GM23248 (cell line): ENCODE measurements around the gene NAV2. TPM values are rescaled to one million over a fixed set of nuclear protein-coding genes. Genes with fewer than 3 reads are reported as not detected.

Experiments used
- DNase-seq: peaks from one replicate; pipeline ENCODE4 v3.0.0-alpha.2; 2015
- H2AFZ ChIP-seq: fragments of 200-600 bp; sonication (generic); 2 replicates; pipeline ENCODE4 v1.6.1; 2016; ENCODE audit warnings: antibody characterized with exemption
- H3F3A ChIP-seq: fragments of 200-600 bp; sonication (generic); 2 replicates; pipeline ENCODE4 v1.6.1; 2016; ENCODE audit warnings: mild to moderate bottlenecking, antibody characterized with exemption, mixed run types; ENCODE audit not compliant: insufficient read depth
- H3K27ac ChIP-seq: fragments of 200-600 bp; sonication (generic); 2 replicates; pipeline ENCODE4 v1.5.1; 2016; ENCODE audit warnings: mild to moderate bottlenecking
- H3K27me3 ChIP-seq: fragments of 200-600 bp; sonication (generic); replicated peaks from 2 replicates; pipeline ENCODE4 v1.6.1; 2016; ENCODE audit warnings: mild to moderate bottlenecking; ENCODE audit not compliant: insufficient read depth
- H3K36me3 ChIP-seq: fragments of 200-600 bp; sonication (generic); 2 replicates; pipeline ENCODE4 v1.6.1; 2016; ENCODE audit warnings: low read depth, mild to moderate bottlenecking
- H3K4me1 ChIP-seq: fragments of 200-600 bp; sonication (generic); 2 replicates; pipeline ENCODE4 v1.6.1; 2016; ENCODE audit warnings: mild to moderate bottlenecking; ENCODE audit not compliant: insufficient read depth
- H3K4me2 ChIP-seq: fragments of 200-600 bp; sonication (generic); one replicate; pipeline ENCODE4 v1.6.1; 2016; ENCODE audit warnings: mild to moderate bottlenecking; ENCODE audit not compliant: unreplicated experiment
- H3K4me3 ChIP-seq: fragments of 200-600 bp; sonication (generic); 2 replicates; pipeline ENCODE4 v1.5.1; 2016; ENCODE audit warnings: mild to moderate bottlenecking
- H3K79me2 ChIP-seq: fragments of 200-600 bp; sonication (generic); 2 replicates; pipeline ENCODE4 v1.6.1; 2016; ENCODE audit warnings: mild to moderate bottlenecking; ENCODE audit not compliant: insufficient read depth
- H3K9ac ChIP-seq: fragments of 200-600 bp; sonication (generic); 2 replicates; pipeline ENCODE4 v1.6.1; 2016; ENCODE audit warnings: mild to moderate bottlenecking
- H3K9me2 ChIP-seq: fragments of 200-600 bp; sonication (generic); 2 replicates; pipeline ENCODE4 v1.6.1; 2016; ENCODE audit warnings: mixed run types, mild to moderate bottlenecking, moderate library complexity; ENCODE audit not compliant: insufficient read depth
- H3K9me3 ChIP-seq: fragments of 200-600 bp; sonication (generic); one replicate; pipeline ENCODE4 v1.6.1; 2017; ENCODE audit warnings: low read depth
- H4K20me1 ChIP-seq: fragments of 200-600 bp; sonication (generic); 2 replicates; pipeline ENCODE4 v1.6.0; 2016; ENCODE audit not compliant: insufficient read depth
- EZH2 ChIP-seq: fragments of 200-600 bp; sonication (generic); IDR thresholded peaks from 2 replicates; pipeline ENCODE4 v1.6.1; 2018; ENCODE audit warnings: antibody characterized with exemption, mild to moderate bottlenecking; ENCODE audit not compliant: insufficient read depth, poor library complexity, severe bottlenecking
- EZH2phosphoT487 ChIP-seq: fragments of 200-600 bp; sonication (generic); IDR thresholded peaks from 2 replicates; pipeline ENCODE4 v1.6.1; 2018; ENCODE audit warnings: antibody characterized with exemption, moderate library complexity, mild to moderate bottlenecking, low read depth; ENCODE audit not compliant: insufficient read depth
- whole genome bisulfite sequencing, 2 experiments: methylation state at CpG; one replicate each; pipeline ENCODE4 v1.1.6; 2015 to 2017; ENCODE audit warnings: low lambda C conversion rate in 2 of 2, low coverage in 1 of 2; ENCODE audit errors: missing lambda C conversion rate in 2 of 2; 5-methylcytosine and 5-hydroxymethylcytosine counted together
- in situ Hi-C: fragments of 300-500 bp; cut with MboI; formaldehyde crosslinking; loops from 2 replicates; pipeline ENCODE4 v1.15.0; 2020
- polyA plus RNA-seq: library from polyadenylated mRNA; unstranded; fragments of >200 nt; fragmentation: Nextera tagmentation; extraction: Ambion mirVana; gene quantifications from 2 replicates; pipeline ENCODE4 v1.2.1, GENCODE V29; 2016
- total RNA-seq: library from RNA; depleted of rRNA; stranded (reverse); fragments of >200 nt; shearing (Covaris generic); gene quantifications from 2 replicates; pipeline ENCODE4 v1.2.3, GENCODE V29; 2014

The NAV2 gene
- total and polyA plus RNA-seq, 2 experiments from 2014 or later, result 5.7 to 11.9 TPM

DNA sequence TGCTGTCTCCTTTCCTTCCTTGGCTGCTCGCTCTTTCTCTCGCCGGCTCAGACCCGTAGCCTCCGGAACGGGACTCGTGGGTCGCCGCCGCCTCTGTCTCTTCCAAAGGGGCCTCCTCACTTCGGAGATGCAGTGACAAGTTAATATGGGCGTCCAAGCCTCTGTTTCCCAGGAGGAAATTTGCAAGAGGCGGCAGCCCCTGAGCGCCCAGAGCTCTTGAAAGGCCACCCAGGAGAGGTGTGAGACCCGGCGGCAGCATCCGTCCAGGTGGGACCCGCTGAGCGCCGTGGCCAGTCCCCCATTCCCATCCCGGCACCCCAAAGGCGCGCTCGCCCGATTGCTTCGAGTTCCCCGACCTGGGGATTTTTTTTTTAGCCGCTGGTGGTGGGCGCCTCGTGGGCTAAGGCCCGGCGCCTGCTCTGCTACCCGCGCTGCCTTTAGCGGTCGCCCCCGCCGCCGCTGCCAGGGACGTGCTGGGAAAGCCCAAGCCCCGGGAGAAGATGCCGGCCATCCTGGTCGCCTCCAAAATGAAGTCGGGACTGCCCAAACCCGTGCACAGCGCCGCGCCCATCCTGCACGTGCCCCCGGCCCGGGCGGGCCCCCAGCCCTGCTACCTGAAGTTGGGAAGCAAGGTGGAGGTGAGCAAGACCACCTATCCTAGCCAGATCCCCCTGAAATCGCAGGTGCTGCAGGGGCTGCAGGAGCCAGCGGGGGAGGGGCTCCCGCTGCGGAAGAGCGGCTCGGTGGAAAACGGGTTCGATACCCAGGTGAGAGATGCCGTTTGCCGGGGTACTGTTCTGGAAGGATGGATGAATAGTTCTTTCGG lies 772 bp downstream of the NAV2 start:
- Histone ChIP-seq H3K4me2 (peak overlapping the region; percentile 99), H4K20me1 (no peaks in the 10 kb centered on the region), H3F3A (peaks cover 30% of the 10 kb centered on the region), H3K9me3 (no peaks in the 10 kb centered on the region), H3K79me2 (peaks cover 48% of the 10 kb centered on the region), H3K36me3 (no peaks in the 10 kb centered on the region), H3K27me3 (no peaks in the 10 kb centered on the region), H3K9ac (peak overlapping the region; percentile 92), H3K4me3 (peak overlapping the region; percentile 96), H3K4me1 (peaks cover 29% of the 10 kb centered on the region), H3K27ac (peak overlapping the region; percentile 96), H3K9me2 (no peaks in the 10 kb centered on the region), H2AFZ (peak overlapping the region; percentile 75)
- 1% methylated on average over 63 of the region's 63 CpGs for WGBS, 2 experiments
- TF ChIP-seq EZH2phosphoT487 (no peak), EZH2 (no peak)
- in situ Hi-C loops, result no loop called here
- DNase-seq, result peak; percentile 50

DNA sequence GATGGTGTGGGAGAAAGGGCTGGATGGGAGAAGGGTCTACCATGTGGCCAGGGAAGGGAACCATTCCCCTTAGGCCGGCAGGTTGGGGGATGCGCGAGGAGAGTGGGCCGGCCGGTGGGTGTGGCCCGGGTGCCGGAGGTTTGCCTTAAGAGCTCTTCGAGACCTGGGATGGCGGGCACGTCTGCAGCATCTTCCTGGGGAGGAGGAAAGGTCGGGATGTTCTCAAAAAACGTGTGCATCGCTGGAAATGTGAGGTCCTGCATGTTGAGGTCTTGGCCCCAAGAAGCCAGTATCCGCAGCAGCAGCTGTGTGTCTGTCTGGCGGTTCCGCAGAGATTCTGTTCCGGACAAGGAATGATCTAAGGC lies 1.4 kb downstream of the NAV2 start:
- TF ChIP-seq EZH2, result no peak
- TF ChIP-seq EZH2phosphoT487, result no peak
- Histone ChIP-seq H3K4me2 (peak overlapping the region; percentile 99), H3K27me3 (no peaks in the 10 kb centered on the region), H3K27ac (peak overlapping the region; percentile 96), H3K79me2 (peaks cover 54% of the 10 kb centered on the region), H3K9me2 (no peaks in the 10 kb centered on the region), H3K36me3 (no peaks in the 10 kb centered on the region), H3K9ac (peak overlapping the region; percentile 92), H3K9me3 (no peaks in the 10 kb centered on the region), H2AFZ (peak overlapping the region; percentile 43), H3K4me3 (peak overlapping the region; percentile 96), H3F3A (peaks cover 30% of the 10 kb centered on the region), H3K4me1 (peaks cover 29% of the 10 kb centered on the region), H4K20me1 (no peaks in the 10 kb centered on the region)
- in situ Hi-C loops, result no loop called here
- peak; percentile 61 for DNase-seq
- 0 to 3% methylated on average over 14 to 17 of the region's 17 CpGs for WGBS, 2 experiments

DNA sequence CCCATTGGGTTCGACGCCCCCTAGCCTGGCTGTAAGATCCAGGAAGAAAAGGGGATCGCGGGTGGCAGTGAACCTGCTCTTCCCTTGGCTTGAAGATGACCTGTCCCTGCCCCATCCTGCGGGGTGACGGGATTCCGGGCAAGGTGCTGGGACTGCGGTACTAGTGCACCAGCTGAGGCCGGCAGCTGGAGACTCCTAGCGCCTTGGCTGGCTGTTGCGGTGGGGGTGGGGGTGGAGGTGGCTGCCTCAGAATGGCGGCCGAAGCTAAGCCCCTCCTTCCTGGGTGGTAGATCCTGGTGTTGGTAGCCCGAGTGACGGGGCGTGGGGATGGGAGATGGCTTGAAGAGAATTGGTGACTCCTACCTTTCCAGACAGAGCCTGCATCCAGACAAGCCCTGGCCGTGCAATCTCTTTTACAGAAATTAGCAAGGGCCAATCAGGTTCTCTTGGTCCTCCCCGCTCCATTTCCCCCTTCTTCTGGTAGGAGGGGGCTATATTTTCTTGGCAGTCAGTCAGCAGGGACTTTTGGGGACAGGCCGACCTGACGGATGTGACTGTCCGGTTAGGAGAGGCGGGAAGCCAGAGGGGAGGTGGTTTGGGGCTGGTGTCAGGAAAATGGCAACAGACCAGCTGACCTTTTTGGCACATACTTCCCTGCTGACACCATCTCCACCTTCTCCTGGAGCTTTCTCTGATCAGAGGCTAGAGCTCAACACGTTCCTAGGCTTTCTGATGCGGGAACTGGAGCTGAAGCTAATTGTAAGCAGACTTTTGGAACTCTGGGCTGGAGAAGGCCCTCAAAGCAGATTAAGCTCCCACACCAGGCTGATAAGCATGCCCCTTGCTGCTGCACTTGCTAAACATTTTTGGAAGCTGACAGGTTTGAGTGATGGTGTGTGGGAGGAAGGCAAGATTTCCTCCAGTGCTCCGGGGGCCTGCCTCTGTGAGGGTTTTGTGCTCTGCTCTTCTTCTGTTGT lies 2.0 kb downstream of the NAV2 start:
- H3F3A ChIP-seq, result peaks cover 30% of the 10 kb centered on the region
- no peaks in the 10 kb centered on the region for H3K27me3 ChIP-seq
- peak overlapping the region; percentile 99 for H3K4me2 ChIP-seq
- TF ChIP-seq EZH2 (no peak), EZH2phosphoT487 (no peak)
- no peaks in the 10 kb centered on the region for H4K20me1 ChIP-seq
- no peaks in the 10 kb centered on the region for H3K9me3 ChIP-seq
- in situ Hi-C loops, result no loop called here
- H3K9ac ChIP-seq, result peak overlapping the region; percentile 92
- no peaks in the 10 kb centered on the region for H3K36me3 ChIP-seq
- H3K4me1 ChIP-seq, result peaks cover 29% of the 10 kb centered on the region
- H3K27ac ChIP-seq, result peak overlapping the region; percentile 96
- peak overlapping the region; percentile 96 for H3K4me3 ChIP-seq
- DNase-seq, result peak; percentile 78
- no peaks in the 10 kb centered on the region for H3K9me2 ChIP-seq
- peak overlapping the region; percentile 43 for H2AFZ ChIP-seq
- peaks cover 61% of the 10 kb centered on the region for H3K79me2 ChIP-seq
- WGBS, 2 experiments, result 1 to 3% methylated on average over 22 of the region's 25 CpGs

DNA sequence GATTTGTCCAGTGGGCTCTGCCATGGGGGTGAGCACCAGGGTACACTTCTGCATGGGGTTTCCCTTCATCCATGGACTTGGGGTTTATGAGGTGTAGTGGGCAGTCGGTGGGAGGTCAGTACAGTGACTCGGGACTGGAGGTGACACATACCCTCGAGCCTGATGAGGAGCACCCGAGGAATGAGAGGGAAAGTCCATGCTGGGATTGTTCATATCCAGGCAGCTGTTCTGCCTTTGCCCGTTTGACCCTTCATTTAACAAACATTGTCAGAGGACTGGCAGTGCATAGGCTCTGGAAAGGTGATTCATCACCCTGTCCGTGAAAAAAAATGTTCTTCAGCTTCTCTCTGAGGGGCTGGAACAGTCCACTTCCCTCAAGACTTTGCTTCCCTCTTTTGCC lies 2.7 kb downstream of the NAV2 start:
- Histone ChIP-seq H3K9me3 (no peaks in the 10 kb centered on the region), H3K4me1 (peaks cover 29% of the 10 kb centered on the region), H3K4me3 (peak overlapping the region; percentile 96), H3K9ac (peak overlapping the region; percentile 92), H3K27me3 (no peaks in the 10 kb centered on the region), H3K27ac (peak overlapping the region; percentile 96), H3K36me3 (no peaks in the 10 kb centered on the region), H4K20me1 (no peaks in the 10 kb centered on the region), H3K4me2 (peak overlapping the region; percentile 99), H3K79me2 (peaks cover 68% of the 10 kb centered on the region), H3K9me2 (no peaks in the 10 kb centered on the region), H2AFZ (no peak overlapping the region), H3F3A (peaks cover 30% of the 10 kb centered on the region)
- DNase-seq, result peak; percentile 96
- WGBS, 2 experiments, result 0 to 1% methylated on average over 6 of the region's 6 CpGs
- in situ Hi-C loops, result no loop called here
- TF ChIP-seq EZH2 (no peak), EZH2phosphoT487 (no peak)
